Thymus (tissue), 11 donors: ENCODE measurements around the gene NRXN2. TPM values are rescaled to one million over a fixed set of nuclear protein-coding genes. Genes with fewer than 3 reads are reported as not detected.

Source experiments
- DNase-seq, 9 donors: peaks; one replicate each; pipeline ENCODE4 v3.0.0-alpha.2; 2013; ENCODE audit warnings: low spot score in 9 of 9, low read depth in 6 of 9, missing footprints in 1 of 9
- H3K27ac ChIP-seq, 2 donors: one replicate each; pipeline ENCODE4 v1.5.1; 2013; ENCODE audit warnings: control low read depth in 1 of 2, low read depth in 1 of 2, low read length in 1 of 2, mild to moderate bottlenecking in 1 of 2, moderate library complexity in 1 of 2
- H3K27me3 ChIP-seq, 2 donors: one replicate each; pipeline ENCODE4 v1.5.1; 2013; ENCODE audit warnings: low read length in 1 of 2; ENCODE audit not compliant: control insufficient read depth in 2 of 2, insufficient read depth in 1 of 2
- H3K36me3 ChIP-seq, 2 donors: one replicate each; pipeline ENCODE4 v1.5.1; 2013; ENCODE audit warnings: low read length in 1 of 2, mild to moderate bottlenecking in 1 of 2, moderate library complexity in 1 of 2; ENCODE audit not compliant: control insufficient read depth in 2 of 2, insufficient read depth in 2 of 2
- H3K4me1 ChIP-seq, 2 donors: one replicate each; pipeline ENCODE4 v1.5.1; 2013; ENCODE audit warnings: low read length in 2 of 2; ENCODE audit not compliant: control insufficient read depth in 2 of 2, insufficient read depth in 2 of 2
- H3K4me3 ChIP-seq, 2 donors: one replicate each; pipeline ENCODE4 v1.5.1; 2013; ENCODE audit warnings: low read length in 2 of 2, control low read depth in 1 of 2, mild to moderate bottlenecking in 1 of 2
- H3K9me3 ChIP-seq, 2 donors: one replicate each; pipeline ENCODE4 v1.5.1; 2013; ENCODE audit warnings: low read length in 1 of 2, mild to moderate bottlenecking in 1 of 2; ENCODE audit not compliant: control insufficient read depth in 2 of 2, insufficient read depth in 1 of 2
- WGBS: extraction: QIAGEN DNeasy Blood & Tissue Kit; methylation state at CpG from one replicate; pipeline ENCODE4 v1.1.7; 2013; 5-methylcytosine and 5-hydroxymethylcytosine counted together
- polyA plus RNA-seq: library from polyadenylated mRNA; stranded (reverse); fragments of 200-250 nt; gene quantifications from one replicate; pipeline ENCODE4 v1.2.3, GENCODE V29; 2013
- total RNA-seq: library from RNA; stranded (reverse); fragments of 120-200 nt; gene quantifications from one replicate; pipeline ENCODE4 v1.2.4, GENCODE V29; 2013
- donor health status: healthy.

Gene NRXN2
- total and polyA plus RNA-seq, 2 donors: 0.85 to 1.6 TPM

- Histone ChIP-seq H3K27me3 (peaks cover 19 to 70% of the 10 kb centered on the region in 2 donors), H3K27ac (no peak overlapping the region), H3K4me1 (peaks cover 0 to 47% of the 10 kb centered on the region in 2 donors), H3K9me3 (no peaks in the 10 kb centered on the region), H3K4me3 (no peak overlapping the region), H3K36me3 (no peaks in the 10 kb centered on the region)
- DNase-seq: no peak
- 96% methylated on average over 2 of the region's 2 CpGs for WGBS
These were observed 84.2 kb downstream of the NRXN2 start for GRCh38 chr11:64638829-64639228.

- 80% methylated on average over 37 of the region's 37 CpGs for WGBS
- Histone ChIP-seq H3K27ac (no peak overlapping the region), H3K27me3 (peaks cover 18 to 64% of the 10 kb centered on the region in 2 donors), H3K36me3 (no peaks in the 10 kb centered on the region), H3K4me1 (peaks cover 0 to 53% of the 10 kb centered on the region in 2 donors), H3K4me3 (peak overlapping the region in 1 of 2 donors; percentile 22), H3K9me3 (no peaks in the 10 kb centered on the region)
- DNase-seq: no peak
These were observed 84.9 kb downstream of the NRXN2 start for GRCh38 chr11:64638018-64638665.

- no peak overlapping the region for H3K4me3 ChIP-seq
- no peaks in the 10 kb centered on the region for H3K9me3 ChIP-seq
- no peak overlapping the region for H3K27ac ChIP-seq
- WGBS: 92% methylated on average over 15 of the region's 15 CpGs
- no peak for DNase-seq
- H3K36me3 ChIP-seq: no peaks in the 10 kb centered on the region
- peaks cover 0 to 52% of the 10 kb centered on the region in 2 donors for H3K4me1 ChIP-seq
- peaks cover 12 to 57% of the 10 kb centered on the region in 2 donors for H3K27me3 ChIP-seq
These were observed 85.5 kb downstream of the NRXN2 start for GRCh38 chr11:64637334-64638017.

GRCh38 chr11:64633555-64634159 is 89.3 kb downstream of the NRXN2 start:
- Histone ChIP-seq H3K27me3 (peaks cover 0 to 20% of the 10 kb centered on the region in 2 donors), H3K9me3 (peaks cover 0 to 2% of the 10 kb centered on the region in 2 donors), H3K4me3 (no peak overlapping the region), H3K4me1 (peaks cover 0 to 43% of the 10 kb centered on the region in 2 donors), H3K36me3 (no peaks in the 10 kb centered on the region), H3K27ac (no peak overlapping the region)
- DNase-seq: no peak
- WGBS: 71% methylated on average over 7 of the region's 7 CpGs

- WGBS: 96% methylated on average over 10 of the region's 10 CpGs
- Histone ChIP-seq H3K36me3 (no peaks in the 10 kb centered on the region), H3K27ac (no peak overlapping the region), H3K4me1 (peaks cover 0 to 34% of the 10 kb centered on the region in 2 donors), H3K27me3 (peaks cover 0 to 10% of the 10 kb centered on the region in 2 donors), H3K9me3 (peaks cover 0 to 2% of the 10 kb centered on the region in 2 donors), H3K4me3 (no peak overlapping the region)
- no peak for DNase-seq
These were observed 90.3 kb downstream of the NRXN2 start for GRCh38 chr11:64632654-64633053.

GRCh38 chr11:64632237-64632636 is 90.8 kb downstream of the NRXN2 start:
- Histone ChIP-seq H3K9me3 (peaks cover 0 to 2% of the 10 kb centered on the region in 2 donors), H3K36me3 (no peaks in the 10 kb centered on the region), H3K27ac (no peak overlapping the region), H3K4me3 (no peak overlapping the region), H3K4me1 (peaks cover 0 to 31% of the 10 kb centered on the region in 2 donors), H3K27me3 (peaks cover 0 to 6% of the 10 kb centered on the region in 2 donors)
- 95% methylated on average over 6 of the region's 6 CpGs for WGBS
- DNase-seq: no peak

GRCh38 chr11:64631675-64632074 is 91.3 kb downstream of the NRXN2 start:
- Histone ChIP-seq H3K4me3 (no peak overlapping the region), H3K27me3 (peaks cover 0 to under 1% of the 10 kb centered on the region in 2 donors), H3K4me1 (peaks cover 0 to 26% of the 10 kb centered on the region in 2 donors), H3K9me3 (peaks cover 0 to 2% of the 10 kb centered on the region in 2 donors), H3K27ac (no peak overlapping the region), H3K36me3 (no peaks in the 10 kb centered on the region)
- 94% methylated on average over 4 of the region's 4 CpGs for WGBS
- no peak for DNase-seq

GRCh38 chr11:64629796-64630562 is 93.0 kb downstream of the NRXN2 start:
- Histone ChIP-seq H3K9me3 (peaks cover 0 to 2% of the 10 kb centered on the region in 2 donors), H3K36me3 (no peaks in the 10 kb centered on the region), H3K4me1 (peaks cover 0 to 27% of the 10 kb centered on the region in 2 donors), H3K27me3 (no peaks in the 10 kb centered on the region), H3K27ac (no peak overlapping the region), H3K4me3 (no peak overlapping the region)
- DNase-seq: no peak
- 92% methylated on average over 56 of the region's 56 CpGs for WGBS
